Astrocyte (in vitro differentiated cells and primary cell): Measurements from ENCODE around the gene LMF1.

Experiments
- EZH2 ChIP-seq: IDR thresholded peaks from 2 replicates; pipeline ENCODE4 v1.6.1; 2012; ENCODE audit warnings: mild to moderate bottlenecking, low read length, inconsistent platforms; ENCODE audit not compliant: insufficient read depth
- TF ChIP-seq, protein P1 (sequence below): IDR thresholded peaks from 2 replicates; pipeline ENCODE4 v1.5.1; 2011; ENCODE audit warnings: low read depth, mild to moderate bottlenecking, inconsistent platforms, low read length, moderate library complexity; ENCODE audit not compliant: insufficient read depth

DNA sequence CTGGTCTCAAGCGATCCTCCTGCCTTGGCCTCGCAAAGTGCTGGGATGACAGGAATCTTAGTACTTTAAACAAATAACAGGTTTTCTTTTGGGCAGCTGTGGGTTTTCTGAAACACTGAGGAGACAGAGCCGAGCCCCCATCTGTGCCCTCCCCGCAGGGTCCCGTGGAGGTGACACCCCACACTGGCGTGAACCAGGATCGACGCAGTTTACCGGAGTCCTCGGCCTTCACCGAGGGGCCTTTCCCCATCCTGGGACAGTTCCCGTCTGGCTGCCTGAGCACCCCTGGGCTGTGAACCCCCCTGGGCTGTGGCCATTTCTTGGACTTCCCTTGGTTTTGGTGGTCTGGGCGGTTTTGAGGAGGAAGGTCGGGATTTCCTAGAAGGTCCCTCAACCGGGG is 154.9 kb downstream of the LMF1 start:
- TF ChIP-seq, protein P1, sequence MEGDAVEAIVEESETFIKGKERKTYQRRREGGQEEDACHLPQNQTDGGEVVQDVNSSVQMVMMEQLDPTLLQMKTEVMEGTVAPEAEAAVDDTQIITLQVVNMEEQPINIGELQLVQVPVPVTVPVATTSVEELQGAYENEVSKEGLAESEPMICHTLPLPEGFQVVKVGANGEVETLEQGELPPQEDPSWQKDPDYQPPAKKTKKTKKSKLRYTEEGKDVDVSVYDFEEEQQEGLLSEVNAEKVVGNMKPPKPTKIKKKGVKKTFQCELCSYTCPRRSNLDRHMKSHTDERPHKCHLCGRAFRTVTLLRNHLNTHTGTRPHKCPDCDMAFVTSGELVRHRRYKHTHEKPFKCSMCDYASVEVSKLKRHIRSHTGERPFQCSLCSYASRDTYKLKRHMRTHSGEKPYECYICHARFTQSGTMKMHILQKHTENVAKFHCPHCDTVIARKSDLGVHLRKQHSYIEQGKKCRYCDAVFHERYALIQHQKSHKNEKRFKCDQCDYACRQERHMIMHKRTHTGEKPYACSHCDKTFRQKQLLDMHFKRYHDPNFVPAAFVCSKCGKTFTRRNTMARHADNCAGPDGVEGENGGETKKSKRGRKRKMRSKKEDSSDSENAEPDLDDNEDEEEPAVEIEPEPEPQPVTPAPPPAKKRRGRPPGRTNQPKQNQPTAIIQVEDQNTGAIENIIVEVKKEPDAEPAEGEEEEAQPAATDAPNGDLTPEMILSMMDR = no peak
- TF ChIP-seq EZH2 = no peak
